B cell (primary cell): Measurements from ENCODE around the gene IL17RE. TPM values are rescaled to one million over a fixed set of nuclear protein-coding genes. Genes with fewer than 3 reads are reported as not detected.

Experiments
- ATAC-seq: fragments of 200-7000 bp; cut with Tn5 transposase; one replicate; pipeline ENCODE4 v1.10.0; 2021; ENCODE audit warnings: low read depth, mild to moderate bottlenecking, moderate number of reproducible peaks, moderate library complexity
- CTCF ChIA-PET: fragments of 350-600 bp; sonication (Branson Sonifier 250); formaldehyde crosslinking; loops from one replicate; lab custom pipeline; 2021; ENCODE audit warnings: antibody characterized with exemption, inconsistent platforms; lab: Charles Lee
- POLR2A ChIA-PET: fragments of 350-600 bp; sonication (Branson Sonifier 250); formaldehyde crosslinking; loops from one replicate; lab custom pipeline; 2021; ENCODE audit warnings: antibody characterized with exemption; lab: Charles Lee
- DNase-seq: peaks from one replicate; pipeline ENCODE4 v3.0.0; 2013
- H2AFZ ChIP-seq: 2 replicates; pipeline ENCODE4 v1.6.1; 2012; ENCODE audit warnings: mild to moderate bottlenecking, low read depth, low read length; ENCODE audit not compliant: insufficient read depth, poor library complexity, severe bottlenecking
- H3K27ac ChIP-seq, 2 donors: 1 replicate in 1 of 2; 2 replicates in 1 of 2; pipeline ENCODE4 v1.5.1; 2012 to 2013; ENCODE audit warnings: low read length in 2 of 2, mild to moderate bottlenecking in 2 of 2, moderate library complexity in 1 of 2
- H3K27me3 ChIP-seq, 4 experiments: fragments of 200-600 bp in 1 of 4; sonication (generic) in 1 of 4; replicated peaks in 1 of 4; 1 replicate in 2 of 4; 2 replicates in 2 of 4; pipeline versions ENCODE4 v1.6.1 to v1.7.0; 2013 to 2016; ENCODE audit warnings: low read length in 3 of 4, mild to moderate bottlenecking in 2 of 4, mixed read lengths in 1 of 4, moderate library complexity in 1 of 4; ENCODE audit not compliant: insufficient read depth in 4 of 4, control insufficient read depth in 3 of 4; ENCODE audit errors: control extremely low read depth in 1 of 4
- H3K36me3 ChIP-seq, 2 experiments: replicated peaks in 1 of 2; 1 replicate in 1 of 2; 2 replicates in 1 of 2; pipeline versions ENCODE4 v1.6.1 to v1.7.1; 2013; ENCODE audit warnings: low read length in 1 of 2; ENCODE audit not compliant: insufficient read depth in 2 of 2, control insufficient read depth in 1 of 2; ENCODE audit errors: control extremely low read depth in 1 of 2, extremely low read depth in 1 of 2
- H3K4me1 ChIP-seq, 2 donors: fragments of 200-600 bp in 1 of 2; sonication (generic) in 1 of 2; 1 replicate in 1 of 2; 2 replicates in 1 of 2; pipeline versions ENCODE4 v1.5.1 to v1.6.1; 2013 to 2017; ENCODE audit warnings: low read length in 2 of 2; ENCODE audit not compliant: control insufficient read depth in 2 of 2, insufficient read depth in 2 of 2
- H3K4me2 ChIP-seq: replicated peaks from 2 replicates; pipeline ENCODE3; 2012; ENCODE audit warnings: mild to moderate bottlenecking, low read depth, low read length; ENCODE audit not compliant: poor library complexity, severe bottlenecking
- H3K4me3 ChIP-seq, 5 experiments: fragments of 200-600 bp in 1 of 5; sonication (generic) in 1 of 5; 1 replicate in 3 of 5; 2 replicates in 2 of 5; pipeline versions ENCODE4 v1.5.1 to v1.7.0; 2011 to 2016; ENCODE audit warnings: low read length in 4 of 5, mild to moderate bottlenecking in 4 of 5, low read depth in 2 of 5, control low read depth in 1 of 5, moderate library complexity in 1 of 5; ENCODE audit not compliant: insufficient read depth in 1 of 5; ENCODE audit errors: control extremely low read depth in 1 of 5, extremely low read depth in 1 of 5
- H3K79me2 ChIP-seq: fragments of 200-600 bp; sonication (generic); one replicate; pipeline ENCODE4 v1.6.0; 2016; ENCODE audit warnings: low read length; ENCODE audit not compliant: control insufficient read depth, insufficient read depth
- H3K9ac ChIP-seq: fragments of 200-600 bp; sonication (generic); 2 replicates; pipeline ENCODE4 v1.6.1; 2017; ENCODE audit warnings: mild to moderate bottlenecking, low read length, moderate library complexity
- H3K9me3 ChIP-seq, 3 donors: one replicate each; pipeline versions ENCODE4 v1.6.1 to v1.7.1; 2013; ENCODE audit warnings: low read length in 2 of 3; ENCODE audit not compliant: control insufficient read depth in 2 of 3, insufficient read depth in 1 of 3; ENCODE audit errors: control extremely low read depth in 1 of 3
- H4K20me1 ChIP-seq: 2 replicates; pipeline ENCODE4 v1.6.0; 2012; ENCODE audit warnings: mild to moderate bottlenecking, low read length; ENCODE audit not compliant: insufficient read depth, control insufficient read depth, poor library complexity, severe bottlenecking
- H3K27ac Mint-ChIP-seq: one replicate; pipeline ENCODE4 v1.8.0; 2021; ENCODE audit warnings: mixed read lengths
- H3K27me3 Mint-ChIP-seq: one replicate; pipeline ENCODE4 v1.8.0; 2021; ENCODE audit warnings: mixed read lengths
- H3K4me1 Mint-ChIP-seq: one replicate; pipeline ENCODE4 v1.8.0; 2021; ENCODE audit warnings: mixed read lengths
- H3K4me3 Mint-ChIP-seq: one replicate; pipeline ENCODE4 v1.8.0; 2021; ENCODE audit warnings: mixed read lengths
- H3K9me3 Mint-ChIP-seq: one replicate; pipeline ENCODE4 v1.8.0; 2022; ENCODE audit warnings: mixed read lengths; ENCODE audit not compliant: insufficient read depth
- CTCF ChIP-seq: fragments of 200-600 bp; IDR thresholded peaks from one replicate; pipeline ENCODE4 v1.8.0; 2022; ENCODE audit warnings: antibody characterized with exemption, mild to moderate bottlenecking
- EZH2 ChIP-seq: IDR thresholded peaks from 2 replicates; pipeline ENCODE4 v1.6.1; 2012; ENCODE audit warnings: borderline replicate concordance, low read depth, mild to moderate bottlenecking, moderate library complexity, low read length; ENCODE audit not compliant: insufficient read depth, poor library complexity, severe bottlenecking
- WGBS: methylation state at CpG from one replicate; pipeline ENCODE4 v1.1.5; 2013; ENCODE audit warnings: missing lambda C conversion rate; ENCODE audit not compliant: insufficient coverage; 5-methylcytosine and 5-hydroxymethylcytosine counted together
- intact Hi-C: fragments of 100-400 bp; cut with micrococcal nuclease; formaldehyde crosslinking; loops from one replicate; pipeline ENCODE4 v1.10.0; 2022
- polyA plus RNA-seq: library from polyadenylated mRNA; depleted of rRNA; stranded (reverse); fragments of >200 nt; gene quantifications from 2 replicates; pipeline ENCODE4 v1.2.3, GENCODE V29; 2012
- total RNA-seq, 2 donors: library from RNA; stranded (reverse); fragments of 120-200 nt in 1 of 2; gene quantifications; 1 replicate in 1 of 2; 2 replicates in 1 of 2; pipeline versions ENCODE4 v1.2.3 to v1.2.4, GENCODE V29; 2013 to 2022

Gene IL17RE
- total and polyA plus RNA-seq, 2 donors (not counting 1 experiment from before 2014, with no cell fraction given): 0.37 TPM; not detected in 1

DNA sequence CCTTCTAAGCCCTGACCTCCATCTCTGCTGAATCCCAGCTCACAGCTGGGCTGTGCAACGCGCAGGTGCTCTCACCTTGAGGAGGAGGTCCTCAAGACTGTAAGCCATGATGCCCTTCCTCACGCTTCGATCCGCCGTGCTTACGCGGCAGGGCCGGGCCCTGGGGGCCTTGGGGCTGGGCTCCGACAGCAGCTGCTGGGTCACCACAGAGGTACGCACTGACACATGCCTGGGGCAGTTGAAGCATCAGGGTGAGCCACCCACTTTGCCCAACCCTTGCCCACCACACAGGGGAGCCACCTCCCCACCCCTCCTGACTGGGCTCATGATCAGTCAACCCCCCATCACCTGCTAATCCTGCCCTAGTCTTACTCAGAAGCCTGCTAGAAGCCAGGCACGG lies 25.7 kb upstream of the IL17RE start:
- 95% methylated on average over 10 of the region's 12 CpGs for WGBS
- no peaks in the 10 kb centered on the region for H4K20me1 ChIP-seq
- peaks cover 14% of the 10 kb centered on the region for H3K27me3 Mint-ChIP-seq
- no peaks in the 10 kb centered on the region for H3K27me3 ChIP-seq
- DNase-seq: no peak
- ChIA-PET CTCF (no interaction called here), POLR2A (no interaction called here)
- H3K79me2 ChIP-seq: no peaks in the 10 kb centered on the region
- no peak for ATAC-seq
- no peak overlapping the region for H3K4me3 Mint-ChIP-seq
- TF ChIP-seq CTCF: no peak
- H3K9me3 Mint-ChIP-seq: no peaks in the 10 kb centered on the region
- intact Hi-C loops: no loop called here
- no peak overlapping the region for H3K27ac Mint-ChIP-seq
- no peak overlapping the region for H3K4me2 ChIP-seq
- H3K4me3 ChIP-seq: no peak overlapping the region
- no peaks in the 10 kb centered on the region for H3K9me3 ChIP-seq
- H3K27ac ChIP-seq: no peak overlapping the region
- no peak overlapping the region for H2AFZ ChIP-seq
- H3K4me1 Mint-ChIP-seq: no peaks in the 10 kb centered on the region
- H3K4me1 ChIP-seq: no peaks in the 10 kb centered on the region
- H3K36me3 ChIP-seq: no peaks in the 10 kb centered on the region
- H3K9ac ChIP-seq: no peak overlapping the region

GRCh38 chr3:9878700-9879099 lies 23.9 kb upstream of the IL17RE start:
- ChIA-PET CTCF (no interaction called here), POLR2A (no interaction called here)
- Mint-ChIP-seq H3K27me3 (peaks cover 14% of the 10 kb centered on the region), H3K4me1 (no peaks in the 10 kb centered on the region), H3K27ac (no peak overlapping the region), H3K4me3 (no peak overlapping the region), H3K9me3 (no peaks in the 10 kb centered on the region)
- H3K9me3 ChIP-seq: no peaks in the 10 kb centered on the region
- no peak for DNase-seq
- TF ChIP-seq EZH2 (no peak), CTCF (no peak)
- H2AFZ ChIP-seq: no peak overlapping the region
- intact Hi-C loops: no loop called here
- no peak overlapping the region for H3K4me2 ChIP-seq
- no peak overlapping the region for H3K27ac ChIP-seq
- H4K20me1 ChIP-seq: no peaks in the 10 kb centered on the region
- no peak for ATAC-seq
- H3K9ac ChIP-seq: no peak overlapping the region
- no peaks in the 10 kb centered on the region for H3K27me3 ChIP-seq
- no peaks in the 10 kb centered on the region for H3K36me3 ChIP-seq
- no peaks in the 10 kb centered on the region for H3K79me2 ChIP-seq
- H3K4me3 ChIP-seq: no peak overlapping the region
- H3K4me1 ChIP-seq: no peaks in the 10 kb centered on the region
- WGBS: 86% methylated on average over 4 of the region's 5 CpGs
